Activated T-helper 17 cell treated with anti-CD3 and anti-CD28 coated beads, Interleukin-2, amount 50 U/mL, for 72 hours (primary cell): Measurements from ENCODE around the gene TMEM272. TPM values are rescaled to one million over a fixed set of nuclear protein-coding genes. Genes with fewer than 3 reads are reported as not detected.
A peak's percentile ranks its signal among the peaks of the same experiment; 100 is the strongest.

Experiments
- ATAC-seq: fragments of 150-1000 bp; cut with Tn5 transposase; replicated peaks from 2 replicates; pipeline ENCODE4 v1.10.0; 2021; ENCODE audit warnings: mild to moderate bottlenecking, moderate library complexity
- H3K27ac Mint-ChIP-seq: one replicate; pipeline ENCODE4 v1.8.0; 2022; ENCODE audit warnings: mixed read lengths
- H3K27me3 Mint-ChIP-seq: one replicate; pipeline ENCODE4 v1.8.0; 2022; ENCODE audit warnings: mixed read lengths
- H3K36me3 Mint-ChIP-seq: one replicate; pipeline ENCODE4 v1.8.0; 2022; ENCODE audit warnings: low read depth, mild to moderate bottlenecking, mixed read lengths
- H3K4me1 Mint-ChIP-seq: one replicate; pipeline ENCODE4 v1.8.0; 2022; ENCODE audit warnings: mixed read lengths
- H3K4me3 Mint-ChIP-seq: one replicate; pipeline ENCODE4 v1.8.0; 2022; ENCODE audit warnings: mild to moderate bottlenecking, mixed read lengths
- H3K9me3 Mint-ChIP-seq: one replicate; pipeline ENCODE4 v1.8.0; 2022; ENCODE audit warnings: mixed read lengths
- total RNA-seq, 2 donors: library from RNA; stranded (reverse); gene quantifications; one replicate each; pipeline ENCODE4 v1.2.3, GENCODE V29; 2022

The TMEM272 gene
- total RNA-seq, 2 donors from 2014 or later, result 0.16 to 0.17 TPM

DNA sequence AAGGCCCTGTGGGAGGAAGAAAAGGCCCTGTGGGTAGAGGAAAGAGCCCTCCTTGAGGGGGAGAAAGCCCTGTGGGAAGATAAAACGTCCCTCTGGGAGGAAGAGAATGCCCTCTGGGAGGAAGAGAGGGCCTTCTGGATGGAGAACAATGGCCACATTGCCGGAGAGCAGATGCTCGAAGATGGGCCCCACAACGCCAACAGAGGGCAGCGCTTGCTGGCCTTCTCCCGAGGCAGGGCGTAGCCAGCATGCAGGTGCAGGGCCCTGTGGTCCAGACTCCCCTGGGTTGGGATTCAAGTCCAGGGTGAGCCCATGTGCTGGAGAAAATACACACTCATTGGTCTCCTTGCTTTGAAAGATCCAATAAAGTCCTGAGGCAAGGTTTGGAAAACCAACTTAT lies 20.9 kb upstream of the TMEM272 start:
- H3K4me1 Mint-ChIP-seq, result peaks cover 8% of the 10 kb centered on the region
- H3K36me3 Mint-ChIP-seq, result no peaks in the 10 kb centered on the region
- peaks cover 8% of the 10 kb centered on the region for H3K27me3 Mint-ChIP-seq
- no peak overlapping the region for H3K27ac Mint-ChIP-seq
- no peaks in the 10 kb centered on the region for H3K9me3 Mint-ChIP-seq
- no peak overlapping the region for H3K4me3 Mint-ChIP-seq
- ATAC-seq, result no peak

DNA sequence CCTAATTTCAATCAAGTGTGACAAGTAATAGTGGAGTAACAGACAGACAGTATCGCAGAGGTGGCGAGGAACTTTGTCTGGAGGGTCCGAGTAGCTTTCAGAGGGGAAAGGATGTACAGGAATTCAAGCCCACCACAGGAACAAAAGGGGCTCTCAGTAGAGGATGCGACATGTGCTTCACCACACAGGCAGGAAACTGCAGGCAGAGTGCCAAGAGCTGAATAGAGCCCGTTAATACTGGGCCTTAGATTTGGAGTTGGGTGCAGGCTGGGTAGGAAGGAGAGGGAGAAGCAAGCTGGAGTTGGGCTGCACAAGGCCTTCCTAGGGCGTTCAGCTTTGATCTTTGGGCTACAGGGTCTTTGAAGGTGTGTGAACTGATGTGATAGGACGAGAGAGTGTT lies 18.0 kb upstream of the TMEM272 start:
- no peak overlapping the region for H3K4me3 Mint-ChIP-seq

DNA sequence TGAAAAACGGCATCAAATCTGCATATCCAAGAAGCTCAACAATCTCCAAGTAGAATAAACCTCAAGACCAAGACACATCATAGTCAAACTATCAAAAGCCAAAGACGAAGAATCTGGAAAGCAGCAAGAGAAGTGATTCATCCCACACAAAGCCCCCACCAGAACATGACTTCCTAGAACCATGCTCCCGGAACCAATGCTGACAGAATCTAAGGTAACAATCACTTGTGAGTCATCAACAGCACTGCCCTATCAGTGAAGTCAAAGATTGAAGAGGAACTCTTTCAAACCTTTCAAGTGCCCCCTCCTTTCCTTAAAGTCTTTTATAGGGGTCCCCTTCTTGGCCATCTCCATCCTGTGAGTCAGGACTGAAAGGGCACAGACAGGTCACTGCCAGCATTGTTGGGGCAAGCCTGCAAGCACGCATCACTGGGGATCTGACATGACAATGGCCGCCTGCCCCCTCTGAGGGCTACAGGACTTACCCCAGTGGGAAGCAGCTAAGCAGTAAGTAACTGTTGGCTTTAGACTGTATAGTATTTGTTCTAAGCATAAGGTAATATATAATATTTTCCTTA lies 16.8 kb upstream of the TMEM272 start, which contains the start of gene CCDC70:
CCDC70 (plus strand) TSS at position 247 of the 578 bp plus-strand sequence. CDS start 3,443 bp downstream, outside the sequence.
- peaks cover 8% of the 10 kb centered on the region for H3K4me1 Mint-ChIP-seq
- H3K36me3 Mint-ChIP-seq, result no peaks in the 10 kb centered on the region
- peak; percentile 99 for ATAC-seq
- peak within 1 kb of the TSS; percentile 14 for H3K27ac Mint-ChIP-seq
- H3K9me3 Mint-ChIP-seq, result no peaks in the 10 kb centered on the region
- no peaks in the 10 kb centered on the region for H3K27me3 Mint-ChIP-seq
- H3K4me3 Mint-ChIP-seq, result peak within 1 kb of the TSS; percentile 24

More for the DNA sequence above, 18.0 kb upstream of the TMEM272 start:
- H3K4me1 Mint-ChIP-seq, result peaks cover 8% of the 10 kb centered on the region
- H3K27ac Mint-ChIP-seq, result no peak overlapping the region
- H3K27me3 Mint-ChIP-seq, result peaks cover 4% of the 10 kb centered on the region
- H3K36me3 Mint-ChIP-seq, result no peaks in the 10 kb centered on the region
- ATAC-seq, result no peak
- no peaks in the 10 kb centered on the region for H3K9me3 Mint-ChIP-seq

DNA sequence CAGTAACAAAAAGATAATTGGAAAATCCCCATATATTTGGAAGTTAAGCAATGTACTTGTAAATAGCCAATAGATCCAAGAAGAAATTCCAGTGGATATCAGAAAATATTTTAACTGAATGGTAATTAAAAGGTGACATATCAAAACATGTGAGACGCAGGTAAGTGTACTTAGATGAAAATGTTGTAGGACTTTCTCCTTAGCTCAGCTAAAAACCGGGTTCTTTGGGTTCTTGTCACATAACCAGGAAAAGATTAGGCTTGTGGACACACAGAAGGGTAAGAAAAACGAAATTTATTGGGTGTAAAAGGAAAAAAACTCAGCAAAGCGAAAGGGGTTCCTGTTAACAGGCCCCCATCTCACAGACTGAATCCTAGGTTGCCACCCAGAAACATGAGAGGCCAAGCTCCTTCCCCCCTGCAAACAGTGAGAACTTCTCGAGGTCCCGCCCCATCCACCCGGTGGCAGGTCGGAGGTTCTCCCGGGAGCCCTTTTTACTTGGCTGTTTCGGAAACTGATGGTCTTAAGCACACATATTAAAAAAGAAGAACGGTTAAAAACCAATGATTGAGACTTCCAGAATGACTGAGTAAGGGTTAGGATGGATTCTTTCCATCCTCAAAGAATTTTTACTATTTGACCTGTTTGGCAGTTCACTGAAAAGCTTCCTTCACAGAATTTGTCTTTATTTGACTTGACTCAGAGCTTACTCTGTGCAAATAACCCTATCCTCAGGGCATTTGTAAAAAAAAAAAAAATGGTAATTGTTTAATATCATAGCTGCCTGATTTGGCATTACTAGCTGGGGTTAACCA lies 13.7 kb upstream of the TMEM272 start:
- no peak for ATAC-seq
- peaks cover 8% of the 10 kb centered on the region for H3K4me1 Mint-ChIP-seq
- H3K27me3 Mint-ChIP-seq, result peaks cover 5% of the 10 kb centered on the region
- H3K36me3 Mint-ChIP-seq, result no peaks in the 10 kb centered on the region
- no peaks in the 10 kb centered on the region for H3K9me3 Mint-ChIP-seq
- H3K4me3 Mint-ChIP-seq, result no peak overlapping the region
- H3K27ac Mint-ChIP-seq, result no peak overlapping the region

DNA sequence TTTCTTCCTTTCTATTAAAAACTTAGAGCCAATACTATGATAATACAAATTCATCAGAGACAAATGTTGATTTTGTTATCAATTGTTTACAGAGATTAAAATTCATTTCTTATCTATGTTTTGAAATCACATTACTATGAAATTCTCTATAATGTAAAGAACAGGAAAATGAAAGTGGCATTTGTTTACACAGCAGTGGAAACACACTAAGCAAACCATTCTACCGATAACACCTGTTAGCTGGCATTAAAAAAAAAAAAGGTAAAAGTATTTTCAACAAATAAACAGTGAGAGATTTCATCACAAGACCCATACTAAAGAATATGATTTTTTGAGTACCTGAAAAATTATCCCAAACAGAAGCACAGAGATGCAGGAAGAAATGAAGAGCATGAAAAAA lies 12.0 kb upstream of the TMEM272 start:
- H3K36me3 Mint-ChIP-seq, result no peaks in the 10 kb centered on the region
- H3K4me1 Mint-ChIP-seq, result peaks cover 8% of the 10 kb centered on the region
- no peaks in the 10 kb centered on the region for H3K9me3 Mint-ChIP-seq
- no peak overlapping the region for H3K4me3 Mint-ChIP-seq
- H3K27me3 Mint-ChIP-seq, result peaks cover 8% of the 10 kb centered on the region
- no peak for ATAC-seq
- no peak overlapping the region for H3K27ac Mint-ChIP-seq

DNA sequence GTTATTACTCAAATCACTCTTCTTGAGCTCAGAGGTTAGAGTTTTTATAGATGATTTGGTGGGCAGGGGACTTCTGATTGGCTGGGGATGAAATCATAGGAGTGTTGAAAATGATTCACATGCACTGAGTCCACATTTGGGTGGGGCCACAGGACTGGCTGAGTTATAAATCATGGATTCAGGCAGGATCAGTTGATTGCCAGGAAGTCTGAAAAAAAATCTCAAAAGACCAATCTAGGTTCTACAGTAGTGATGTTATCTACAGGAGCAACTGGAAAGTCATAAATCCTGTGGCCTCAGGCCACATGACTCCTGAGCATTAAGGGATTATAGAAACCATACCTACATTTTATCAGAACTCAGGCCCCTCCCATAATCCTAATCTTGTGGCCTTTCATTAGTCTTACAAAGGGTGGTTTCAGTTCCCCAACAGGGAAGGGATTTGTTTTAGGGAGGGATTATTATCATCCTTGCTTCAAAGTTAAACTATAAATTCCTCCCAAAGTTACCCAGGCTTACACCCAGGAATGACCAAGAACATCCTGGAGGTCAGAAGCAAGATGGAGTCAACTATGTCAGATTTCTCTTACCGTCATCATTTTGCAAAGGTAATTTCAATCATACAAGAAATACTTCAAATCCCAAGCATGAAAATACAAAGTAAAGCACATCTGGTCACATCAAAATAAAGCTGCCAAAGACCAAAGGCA lies 11.2 kb upstream of the TMEM272 start:
- no peak for ATAC-seq
- Mint-ChIP-seq H3K27me3 (peaks cover 9% of the 10 kb centered on the region), H3K9me3 (no peaks in the 10 kb centered on the region), H3K4me1 (peaks cover under 1% of the 10 kb centered on the region), H3K36me3 (no peaks in the 10 kb centered on the region), H3K27ac (no peak overlapping the region), H3K4me3 (no peak overlapping the region)

DNA sequence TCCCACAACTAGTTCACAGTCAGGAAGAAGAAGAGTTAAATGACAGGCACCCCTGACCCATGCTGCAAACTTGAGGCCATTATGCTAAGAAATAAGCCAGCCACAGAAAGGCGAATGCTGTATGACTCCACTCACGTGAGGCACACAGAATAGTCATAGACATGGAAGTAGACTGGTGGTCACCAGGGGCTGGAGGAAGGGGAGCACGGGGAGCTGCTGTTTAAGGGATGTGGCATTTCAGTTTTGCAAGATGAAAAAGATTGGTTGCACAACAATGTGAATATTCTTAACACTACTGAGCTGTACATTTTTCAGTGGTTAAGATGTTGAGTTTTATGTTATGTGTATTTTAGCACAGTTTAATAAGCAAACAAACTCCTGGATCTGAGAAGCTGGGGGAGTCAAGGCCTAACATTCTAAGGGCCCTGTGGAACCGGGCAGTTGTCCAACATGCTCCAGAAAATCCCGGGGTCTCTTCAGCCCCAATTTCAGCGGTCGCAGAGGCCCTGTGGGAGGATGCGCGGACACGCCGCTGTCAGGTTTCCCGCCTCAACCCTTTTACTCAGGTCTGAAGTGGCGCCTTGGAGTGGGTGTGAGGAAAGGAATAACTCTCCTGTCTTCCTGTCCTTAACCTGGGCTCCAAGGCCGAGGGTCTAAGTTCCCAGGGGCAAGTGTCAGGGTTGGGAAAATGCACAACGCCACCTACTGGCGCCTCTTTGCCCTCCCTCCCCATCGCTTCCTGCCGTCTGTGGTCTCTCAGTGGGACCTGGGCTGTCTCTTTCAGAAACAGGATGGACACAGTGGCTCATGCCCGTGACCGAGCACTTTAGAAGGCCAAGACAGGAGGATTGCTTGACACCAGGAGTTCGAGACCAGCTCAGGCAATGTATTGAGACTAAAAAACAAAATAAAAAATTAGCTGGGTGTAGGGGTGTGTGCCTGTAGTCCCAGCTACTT lies 4.4 kb upstream of the TMEM272 start:
- H3K36me3 Mint-ChIP-seq, result no peaks in the 10 kb centered on the region
- no peak overlapping the region for H3K27ac Mint-ChIP-seq
- peaks cover 14% of the 10 kb centered on the region for H3K4me1 Mint-ChIP-seq
- H3K27me3 Mint-ChIP-seq, result peaks cover 12% of the 10 kb centered on the region
- no peaks in the 10 kb centered on the region for H3K9me3 Mint-ChIP-seq
- ATAC-seq, result peak; percentile 58
- H3K4me3 Mint-ChIP-seq, result no peak overlapping the region

DNA sequence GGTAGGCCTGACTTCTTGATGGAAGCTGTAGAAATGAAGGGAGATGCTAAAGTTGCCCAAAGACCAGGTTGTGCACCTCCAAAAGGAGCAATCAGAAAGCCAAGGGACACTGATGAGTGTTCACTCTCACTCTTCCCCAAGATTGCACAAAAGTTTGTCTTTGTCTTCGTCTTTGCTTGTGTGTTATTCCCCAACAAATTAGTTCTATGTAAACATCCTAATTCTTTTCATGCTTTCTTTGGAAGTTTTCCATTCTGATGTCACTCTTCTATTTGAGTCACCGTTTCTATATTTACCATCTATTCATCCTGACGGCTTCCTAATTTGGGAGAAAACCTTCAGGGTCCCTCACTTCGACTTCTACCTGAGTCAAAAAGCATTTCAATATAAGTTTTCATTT lies 3.7 kb upstream of the TMEM272 start:
- Mint-ChIP-seq H3K9me3 (no peaks in the 10 kb centered on the region), H3K27me3 (peaks cover 8% of the 10 kb centered on the region), H3K4me3 (no peak overlapping the region), H3K27ac (no peak overlapping the region), H3K4me1 (peaks cover 14% of the 10 kb centered on the region), H3K36me3 (no peaks in the 10 kb centered on the region)
- no peak for ATAC-seq

DNA sequence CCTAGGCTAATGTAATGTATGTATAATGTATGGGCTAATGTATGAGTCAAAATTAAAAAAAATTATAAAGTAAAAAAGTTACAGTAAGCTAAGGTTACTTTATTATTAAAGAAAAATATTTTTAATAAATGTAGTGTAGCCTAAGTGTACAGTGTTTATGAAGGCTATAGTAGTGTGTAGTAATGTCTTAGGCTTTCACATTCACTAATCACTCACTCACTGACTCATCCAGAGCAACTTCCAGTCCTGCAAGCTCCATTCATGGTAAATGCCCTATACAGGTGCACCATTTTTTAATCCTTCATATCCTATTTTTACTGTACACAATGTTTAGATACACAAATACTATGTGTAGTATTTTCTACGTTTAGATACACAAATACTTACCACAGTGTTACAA lies 1.8 kb upstream of the TMEM272 start:
- Mint-ChIP-seq H3K36me3 (no peaks in the 10 kb centered on the region), H3K9me3 (no peaks in the 10 kb centered on the region), H3K4me3 (no peak overlapping the region), H3K27me3 (peaks cover 5% of the 10 kb centered on the region), H3K27ac (no peak overlapping the region), H3K4me1 (peaks cover 14% of the 10 kb centered on the region)
- ATAC-seq, result peak; percentile 77

DNA sequence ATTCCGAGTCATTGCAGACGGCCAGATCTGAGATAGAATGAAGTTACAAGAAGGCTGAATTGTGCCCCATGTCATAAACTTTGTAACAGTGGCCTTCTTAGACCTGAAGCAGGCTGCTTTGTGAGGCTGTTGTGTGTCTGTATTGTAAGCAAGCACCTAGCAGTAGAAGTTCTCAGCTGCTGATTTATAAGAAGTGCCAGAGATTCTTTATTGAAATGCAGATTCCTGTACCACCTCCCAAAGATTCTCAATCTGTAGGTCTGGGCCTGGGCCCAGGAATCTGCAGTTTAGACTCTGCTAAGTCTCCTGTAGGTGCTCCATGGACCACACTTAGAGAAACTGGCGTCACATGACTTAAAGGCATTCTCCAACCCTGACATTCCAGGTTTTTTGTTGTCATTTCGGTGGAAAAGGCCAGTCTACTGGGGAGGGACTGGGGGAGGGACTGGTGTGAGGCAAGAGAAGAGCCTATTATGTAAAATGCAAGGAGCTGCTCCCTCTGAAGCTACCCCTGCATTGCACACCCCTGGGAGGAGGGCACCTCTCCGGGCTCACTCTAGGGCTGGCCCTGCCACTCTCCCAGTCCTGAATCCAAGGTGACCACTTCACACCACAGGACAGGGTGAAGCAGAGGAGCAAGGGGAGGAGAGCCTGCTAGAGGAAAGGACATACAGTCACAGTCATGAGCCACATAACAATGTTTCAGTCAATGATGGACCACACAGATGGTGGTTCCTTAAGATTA lies 769 bp upstream of the TMEM272 start:
- Mint-ChIP-seq H3K4me1 (peaks cover 14% of the 10 kb centered on the region), H3K36me3 (no peaks in the 10 kb centered on the region), H3K4me3 (peak overlapping the region; percentile 45), H3K27me3 (no peaks in the 10 kb centered on the region), H3K27ac (no peak overlapping the region), H3K9me3 (no peaks in the 10 kb centered on the region)
- no peak for ATAC-seq

DNA sequence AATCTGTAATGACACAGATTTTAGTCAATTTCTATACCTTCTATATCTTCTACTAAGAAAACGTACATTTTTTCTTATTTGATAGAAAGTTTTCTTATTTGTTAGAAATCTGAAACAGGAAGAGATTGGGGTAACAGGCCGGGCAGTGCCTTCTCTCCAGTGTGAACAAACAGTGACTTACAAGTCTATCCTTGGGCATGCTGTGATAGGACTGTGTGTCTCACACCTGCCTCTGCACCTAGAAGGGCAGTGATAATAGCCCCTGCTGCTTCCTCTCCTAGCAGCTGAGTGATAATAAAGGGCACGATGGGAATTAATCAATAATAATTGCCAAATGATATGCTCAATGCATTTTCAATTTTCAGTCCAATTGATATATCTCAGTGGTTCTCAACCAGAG lies 1.4 kb downstream of the TMEM272 start:
- Mint-ChIP-seq H3K4me1 (peaks cover 9% of the 10 kb centered on the region), H3K9me3 (no peaks in the 10 kb centered on the region), H3K27me3 (no peaks in the 10 kb centered on the region)

DNA sequence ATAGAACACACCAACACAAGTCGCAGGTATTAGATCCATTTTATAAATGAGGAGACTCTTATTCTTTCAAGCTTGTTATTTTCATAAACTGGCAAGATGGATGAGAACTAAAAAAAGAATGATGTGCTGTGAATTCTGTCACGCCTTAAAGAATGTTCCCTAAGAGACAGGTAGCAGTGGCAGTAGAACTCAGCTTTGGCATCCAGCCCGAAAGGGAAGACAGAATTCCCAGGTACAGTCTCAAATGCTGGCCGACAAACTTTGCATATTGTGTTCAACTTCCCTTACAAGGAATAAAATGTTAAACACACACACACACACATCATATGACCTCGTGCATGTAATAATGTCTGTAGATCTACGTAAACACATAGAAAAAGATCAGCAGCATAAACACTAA lies 3.2 kb downstream of the TMEM272 start:
- Mint-ChIP-seq H3K27me3 (no peaks in the 10 kb centered on the region), H3K9me3 (no peaks in the 10 kb centered on the region), H3K27ac (no peak overlapping the region), H3K4me1 (peaks cover 22% of the 10 kb centered on the region), H3K36me3 (no peaks in the 10 kb centered on the region), H3K4me3 (no peak overlapping the region)
- ATAC-seq, result no peak

More for the DNA sequence above, 1.4 kb downstream of the TMEM272 start:
- no peak overlapping the region for H3K27ac Mint-ChIP-seq
- ATAC-seq, result no peak
- no peaks in the 10 kb centered on the region for H3K36me3 Mint-ChIP-seq
- no peak overlapping the region for H3K4me3 Mint-ChIP-seq

DNA sequence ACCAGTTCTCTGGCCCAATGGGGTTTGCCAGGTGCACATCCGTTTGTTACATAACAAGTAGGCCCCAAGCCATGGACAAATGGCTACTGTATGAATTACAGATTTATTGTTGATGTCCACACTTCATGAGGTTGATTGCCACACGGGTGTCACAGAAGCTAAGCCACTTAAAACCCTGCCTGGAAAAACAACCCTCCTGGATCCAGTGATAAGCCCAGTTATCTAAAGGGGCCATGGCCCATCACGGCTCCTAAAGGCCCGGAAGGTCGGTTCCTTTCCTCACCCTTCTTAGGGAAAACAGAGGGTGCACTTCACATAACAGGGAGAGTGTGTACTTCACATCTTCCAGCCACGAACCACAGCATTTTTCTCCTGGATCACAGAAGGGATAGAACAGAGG lies 4.1 kb downstream of the TMEM272 start:
- Mint-ChIP-seq H3K27ac (no peak overlapping the region), H3K27me3 (no peaks in the 10 kb centered on the region), H3K9me3 (no peaks in the 10 kb centered on the region), H3K4me3 (no peak overlapping the region), H3K36me3 (no peaks in the 10 kb centered on the region), H3K4me1 (peaks cover 26% of the 10 kb centered on the region)
- no peak for ATAC-seq
